K562 (cell line): ENCODE data around the gene AOC1. TPM values are rescaled to one million over a fixed set of nuclear protein-coding genes. Genes with fewer than 3 reads are reported as not detected.

ENCODE experiments used
- ATAC-seq: fragments of 200-7000 bp; cut with Tn5 transposase; 3 replicates; pipeline ENCODE4 v1.9.1; 2020; ENCODE audit warnings: moderate library complexity
- BruUV-seq: library from RNA; stranded (reverse); fragments of 400-500 nt; replicated peaks from 2 replicates; lab custom pipeline; 2021; lab: Mats Ljungman, UMichigan
- CTCF ChIA-PET: fragments of 300-600 bp; formaldehyde crosslinking; extraction: SDS; loops from one replicate; lab custom pipeline; 2021; ENCODE audit warnings: low intra/inter-chr PET ratio; lab: Yijun Ruan, JAX
- POLR2A ChIA-PET: fragments of 300-600, 350-650 bp; sonication (Branson Sonifier 250); formaldehyde crosslinking; extraction: SDS; loops from one replicate; lab custom pipeline; 2021; ENCODE audit warnings: antibody characterized with exemption, inconsistent platforms; lab: Yijun Ruan, JAX
- DNase-seq, 4 experiments: peaks; one replicate each; pipeline versions ENCODE4 v3.0.0 to v3.0.0-alpha.2; 2011 to 2018; ENCODE audit warnings: low spot score in 3 of 4, mixed read lengths in 3 of 4; ENCODE audit errors: extremely low read depth in 1 of 4
- FAIRE-seq: peaks from 2 replicates; lab custom pipeline; 2011; peaks lifted over from hg19 to GRCh38; lab: Jason Lieb, UNC
- H2AFZ ChIP-seq: 2 replicates; pipeline ENCODE4 v1.6.0; 2011; ENCODE audit warnings: low read depth, low read length, control low read depth, inconsistent platforms
- H3K27ac ChIP-seq: fragments of 200-600 bp; 3 replicates; pipeline ENCODE4 v1.8.0; 2011; ENCODE audit warnings: low read depth, mild to moderate bottlenecking, control low read depth, inconsistent platforms, low read length, moderate library complexity, mixed read lengths; ENCODE audit errors: extremely low read depth
- H3K27me3 ChIP-seq, 2 experiments: fragments of 300-600 bp in 1 of 2; 2 replicates in 1 of 2; 3 replicates in 1 of 2; pipeline versions ENCODE4 v1.6.0 to v1.8.0; 2011; ENCODE audit warnings: inconsistent platforms in 2 of 2, low read length in 2 of 2, mild to moderate bottlenecking in 1 of 2, mixed read lengths in 1 of 2, moderate library complexity in 1 of 2; ENCODE audit not compliant: control insufficient read depth in 2 of 2, insufficient read depth in 2 of 2
- H3K36me3 ChIP-seq: fragments of 300-600 bp; 3 replicates; pipeline ENCODE4 v1.8.0; 2011; ENCODE audit warnings: mild to moderate bottlenecking, low read length, inconsistent platforms; ENCODE audit not compliant: control insufficient read depth, insufficient read depth
- H3K4me1 ChIP-seq, 2 experiments: fragments of 200-600 bp in 1 of 2; replicated peaks in 1 of 2; 2 replicates in 1 of 2; 3 replicates in 1 of 2; pipeline versions ENCODE4 v1.5.1 to v1.8.0; 2011; ENCODE audit warnings: inconsistent platforms in 2 of 2, low read length in 2 of 2, mild to moderate bottlenecking in 1 of 2, mixed read lengths in 1 of 2, moderate library complexity in 1 of 2; ENCODE audit not compliant: control insufficient read depth in 2 of 2, insufficient read depth in 2 of 2
- H3K4me2 ChIP-seq: 2 replicates; pipeline ENCODE4 v1.6.1; 2011; ENCODE audit warnings: low read length, control low read depth, inconsistent platforms, mixed read lengths; ENCODE audit not compliant: insufficient read depth
- H3K4me3 ChIP-seq: fragments of 200-600 bp; sonication (generic), shearing (Covaris generic); 2 replicates; pipeline ENCODE4 v1.5.1; 2016; ENCODE audit warnings: control low read depth, inconsistent platforms
- H3K79me2 ChIP-seq: fragments of 200-600 bp; 3 replicates; pipeline ENCODE4 v1.8.0; 2011; ENCODE audit warnings: low read length, inconsistent platforms; ENCODE audit not compliant: control insufficient read depth, insufficient read depth
- H3K9ac ChIP-seq, 2 experiments: 2 replicates each; pipeline versions ENCODE4 v1.6.0 to v1.6.1; 2011; ENCODE audit warnings: low read depth in 2 of 2, low read length in 2 of 2, control low read depth in 1 of 2, inconsistent platforms in 1 of 2, mild to moderate bottlenecking in 1 of 2, mixed read lengths in 1 of 2; ENCODE audit not compliant: insufficient read depth in 1 of 2
- H3K9me1 ChIP-seq: one replicate; pipeline ENCODE4 v1.6.0; 2011; ENCODE audit warnings: inconsistent platforms, mild to moderate bottlenecking, low read length, moderate library complexity; ENCODE audit not compliant: control insufficient read depth, insufficient read depth
- H3K9me3 ChIP-seq: replicated peaks from 2 replicates; pipeline ENCODE4 v1.5.1; 2011; ENCODE audit warnings: low read depth, low read length, inconsistent platforms; ENCODE audit not compliant: control insufficient read depth, insufficient read depth
- H4K20me1 ChIP-seq: replicated peaks from 2 replicates; pipeline ENCODE4 v1.6.1; 2011; ENCODE audit warnings: low read length, inconsistent platforms, mixed read lengths; ENCODE audit not compliant: control insufficient read depth, insufficient read depth
- CBX2 ChIP-seq: fragments of 200-600 bp; sonication (generic); IDR thresholded peaks from one replicate; pipeline ENCODE4 v1.6.1; 2012; ENCODE audit warnings: mild to moderate bottlenecking, low read length, inconsistent platforms; ENCODE audit not compliant: insufficient read depth, poor library complexity, severe bottlenecking
- CREBBP ChIP-seq: IDR thresholded peaks from one replicate; pipeline ENCODE4 v1.6.1; 2012; ENCODE audit warnings: low read depth, mild to moderate bottlenecking, control low read depth, inconsistent platforms, low read length
- FOXK2 ChIP-seq, 2 experiments: fragments of 450-650 bp; IDR thresholded peaks in 1 of 2; conservative IDR thresholded peaks in 1 of 2; 2 replicates each; pipeline ENCODE4 v1.6.1; 2016; ENCODE audit warnings: low read depth in 2 of 2, mild to moderate bottlenecking in 1 of 2
- HDAC6 ChIP-seq: IDR thresholded peaks from 2 replicates; pipeline ENCODE4 v1.6.1; 2012; ENCODE audit warnings: low read depth, mild to moderate bottlenecking, control low read depth, inconsistent platforms, low read length, moderate library complexity
- HINFP ChIP-seq: fragments of 450-650 bp; conservative IDR thresholded peaks from 2 replicates; pipeline ENCODE4 v1.6.1; 2016; ENCODE audit warnings: missing genetic modification characterization, low read depth, mild to moderate bottlenecking, control low read depth, missing compliant biosample characterization
- KHSRP ChIP-seq: fragments of 450-650 bp; IDR thresholded peaks from 2 replicates; pipeline ENCODE4 v1.6.1; 2017
- MAFF ChIP-seq: IDR thresholded peaks from 2 replicates; pipeline ENCODE4 v1.6.1; 2012; ENCODE audit warnings: low read length, improper control_type of control experiment
- NR1H2 ChIP-seq: sonication (generic); formaldehyde crosslinking; IDR thresholded peaks from 2 replicates; pipeline ENCODE4 v1.4.0; 2020; ENCODE audit warnings: mild to moderate bottlenecking, missing genetic modification reagents
- POLR2A ChIP-seq: fragments of 450-650 bp; conservative IDR thresholded peaks from 2 replicates; pipeline ENCODE4 v1.6.1; 2016
- SMAD3 ChIP-seq: fragments of 450-650 bp; formaldehyde crosslinking; conservative IDR thresholded peaks from 2 replicates; pipeline ENCODE4 v1.4.0; 2020; ENCODE audit warnings: mild to moderate bottlenecking
- ZBTB33 ChIP-seq: sonication (generic); formaldehyde crosslinking; IDR thresholded peaks from 2 replicates; pipeline ENCODE4 v1.8.1; 2023; ENCODE audit warnings: mild to moderate bottlenecking, missing genetic modification reagents
- ZNF592 ChIP-seq: fragments of 450-650 bp; IDR thresholded peaks from 2 replicates; pipeline ENCODE4 v1.6.1; 2017; ENCODE audit warnings: antibody characterized with exemption, mild to moderate bottlenecking
- ZNF75A ChIP-seq: fragments of 450-650 bp; formaldehyde crosslinking; IDR thresholded peaks from 2 replicates; pipeline ENCODE4 v1.4.0; 2020; ENCODE audit warnings: mild to moderate bottlenecking
- WGBS: fragments of 100-300 bp; shearing (Covaris generic); methylation state at CpG from one replicate; pipeline ENCODE4 v1.1.6; 2016; ENCODE audit warnings: low coverage, mixed read lengths; ENCODE audit not compliant: insufficient coverage; ENCODE audit errors: missing lambda C conversion rate; 5-methylcytosine and 5-hydroxymethylcytosine counted together
- in situ Hi-C: fragments of 300-500 bp; cut with MboI; formaldehyde crosslinking; loops from 4 replicates; pipeline ENCODE4 v1.15.0; 2018; ENCODE audit warnings: inconsistent platforms, mixed read lengths
- intact Hi-C: fragments of 100-400 bp; cut with micrococcal nuclease; formaldehyde crosslinking; loops from 2 replicates; pipeline ENCODE4 v1.14.2; 2022
- polyA plus RNA-seq, 8 experiments: library from polyadenylated mRNA; depleted of rRNA in 4 of 8; stranded (reverse) in 5 of 8; unstranded in 3 of 8; fragments of >200 nt; fragmentation: Nextera tagmentation in 2 of 8; fragmentation: Illumina TruSeq in 1 of 8; extraction: Ambion mirVana in 2 of 8; extraction: Trizol in 1 of 8; gene quantifications; 2 replicates each; pipeline versions ENCODE4 v1.2.1 to v1.2.3, GENCODE V29; 2011 to 2014; ENCODE audit warnings: inconsistent platforms in 1 of 8, missing spikeins in 1 of 8
- total RNA-seq, 7 experiments: library from RNA; depleted of rRNA in 6 of 7; stranded (reverse); fragments of >200 nt in 6 of 7; fragmentation: Illumina TruSeq in 2 of 7; extraction: Trizol in 2 of 7; gene quantifications; 2 replicates each; pipeline versions ENCODE4 v1.2.1 to v1.2.3, GENCODE V29; 2011 to 2021; ENCODE audit warnings: low replicate concordance in 1 of 7

AOC1 gene
- total and polyA plus RNA-seq, 9 of the 15 experiments (the other 6 are each of a cell fraction or from before 2014, with no cell fraction given) = not detected

- DNase-seq = no peak
- Histone ChIP-seq H3K36me3 (no peaks in the 10 kb centered on the region), H3K4me3 (no peak overlapping the region), H3K9me1 (no peaks in the 10 kb centered on the region), H3K9ac (no peak overlapping the region), H3K4me2 (no peak overlapping the region), H2AFZ (no peak overlapping the region), H3K4me1 (no peaks in the 10 kb centered on the region), H3K27ac (no peak overlapping the region), H3K79me2 (no peaks in the 10 kb centered on the region), H3K9me3 (no peaks in the 10 kb centered on the region), H4K20me1 (peaks cover 9% of the 10 kb centered on the region; the same call in 1 of the 2 replicates), H3K27me3 (peaks cover 73 to 77% of the 10 kb centered on the region in 2 experiments)
- POLR2A ChIA-PET = no interaction called here
- 0% methylated on average over 3 of the region's 3 CpGs for WGBS
- intact Hi-C loops (no loop called here), in situ Hi-C loops (no loop called here)
- FAIRE-seq = no peak
- CTCF ChIA-PET = no interaction called here
- no TSS peak for BruUV-seq
- no peak for ATAC-seq
- TF ChIP-seq ZBTB33 (CRISPR knock-in tag) (no peak), POLR2A (no peak), HINFP (tag) (no peak), ZNF592 (no peak), MAFF (no peak), NR1H2 (no peak), ZNF75A (no peak), KHSRP (no peak), SMAD3 (CRISPR knock-in tag) (no peak), CREBBP (no peak), FOXK2 (conservative IDR thresholded peaks at IDR 0.05 in 1 of 2, IDR thresholded peaks at IDR 0.05 in 1 of 2; ENCODE audit: low read depth in 2 of 2) (no peak), HDAC6 (no peak), CBX2 (no peak)
These were observed 3.7 kb upstream of the AOC1 start for GRCh38 chr7:150848561-150849115.
